ENCODE results near the gene FBN2. TPM values are rescaled to one million over a fixed set of nuclear protein-coding genes. Genes with fewer than 3 reads are reported as not detected.

Gene FBN2
- total RNA-seq, 1 donor from 2014 or later = 0.49 TPM

- intact Hi-C loops (cut with DNase I) = no loop called here
- Histone ChIP-seq H3K27me3 (no peaks in the 10 kb centered on the region), H3K36me3 (no peaks in the 10 kb centered on the region), H3K9me3 (no peaks in the 10 kb centered on the region), H3K4me1 (no peaks in the 10 kb centered on the region), H3K27ac (no peak overlapping the region), H3K4me3 (no peak overlapping the region)
- TF ChIP-seq CTCF (IDR thresholded peaks at IDR 0.05) = no peak
- DNase-seq (ENCODE audit: extremely low spot score in 2 of 2) = no peak
Measured at GRCh38 chr5:128574041-128574440, 36.0 kb upstream of the FBN2 start.

- no peaks in the 10 kb centered on the region for H3K4me1 ChIP-seq
- H3K9me3 ChIP-seq = no peaks in the 10 kb centered on the region
- no peaks in the 10 kb centered on the region for H3K27me3 ChIP-seq
- no peak overlapping the region for H3K27ac ChIP-seq
- DNase-seq (ENCODE audit: extremely low spot score in 2 of 2) = no peak
- intact Hi-C loops (cut with DNase I) = no loop called here
- H3K4me3 ChIP-seq = no peak overlapping the region
- H3K36me3 ChIP-seq = no peaks in the 10 kb centered on the region
- TF ChIP-seq POLR2AphosphoS5 (IDR thresholded peaks at IDR 0.05; ENCODE audit: insufficient read depth in 1 of 2, low read depth in 1 of 2) (no peak), CTCF (IDR thresholded peaks at IDR 0.05) (no peak), POLR2A (IDR thresholded peaks at IDR 0.05) (no peak)
Measured at GRCh38 chr5:128572930-128573319, 34.9 kb upstream of the FBN2 start.

- intact Hi-C loops (cut with DNase I) = no loop called here
- no peaks in the 10 kb centered on the region for H3K4me1 ChIP-seq
- H3K4me3 ChIP-seq = no peak overlapping the region
- H3K27ac ChIP-seq = no peak overlapping the region
- no peak for TF ChIP-seq POLR2A (IDR thresholded peaks at IDR 0.05)
- TF ChIP-seq POLR2AphosphoS5 (IDR thresholded peaks at IDR 0.05; ENCODE audit: insufficient read depth in 1 of 2, low read depth in 1 of 2) = no peak
- no peak for TF ChIP-seq CTCF (IDR thresholded peaks at IDR 0.05)
- no peaks in the 10 kb centered on the region for H3K9me3 ChIP-seq
- no peaks in the 10 kb centered on the region for H3K36me3 ChIP-seq
- H3K27me3 ChIP-seq = no peaks in the 10 kb centered on the region
- DNase-seq (ENCODE audit: extremely low spot score in 2 of 2) = no peak
Measured at GRCh38 chr5:128572051-128572929, 34.2 kb upstream of the FBN2 start.

- no peaks in the 10 kb centered on the region for H3K36me3 ChIP-seq
- no peak for TF ChIP-seq CTCF (IDR thresholded peaks at IDR 0.05)
- no peak overlapping the region for H3K27ac ChIP-seq
- H3K4me1 ChIP-seq = no peaks in the 10 kb centered on the region
- no peak overlapping the region for H3K4me3 ChIP-seq
- H3K9me3 ChIP-seq = no peaks in the 10 kb centered on the region
- intact Hi-C loops (cut with DNase I) = no loop called here
- DNase-seq (ENCODE audit: extremely low spot score in 2 of 2) = no peak
- no peaks in the 10 kb centered on the region for H3K27me3 ChIP-seq
Measured at GRCh38 chr5:128566178-128566577, 28.1 kb upstream of the FBN2 start.
